ENCODE measurements around the gene CLCA1.

CLCA1 gene

GRCh38 chr1:86468501-86468977 is at the start of gene CLCA1:
Gene CLCA1, plus strand, starts transcription at chr1:86468927. Its CDS starts 45 bp downstream, at chr1:86468972.
- no peak for DNase-seq (ENCODE audit: low read depth in 2 of 2)

- DNase-seq (ENCODE audit: low read depth in 2 of 2) = no peak
Observed at GRCh38 chr1:86419277-86419903, 49.3 kb upstream of the CLCA1 start.

GRCh38 chr1:86421601-86422280 is 47.0 kb upstream of the CLCA1 start:
- DNase-seq (ENCODE audit: low read depth in 2 of 2) = no peak

DNA sequence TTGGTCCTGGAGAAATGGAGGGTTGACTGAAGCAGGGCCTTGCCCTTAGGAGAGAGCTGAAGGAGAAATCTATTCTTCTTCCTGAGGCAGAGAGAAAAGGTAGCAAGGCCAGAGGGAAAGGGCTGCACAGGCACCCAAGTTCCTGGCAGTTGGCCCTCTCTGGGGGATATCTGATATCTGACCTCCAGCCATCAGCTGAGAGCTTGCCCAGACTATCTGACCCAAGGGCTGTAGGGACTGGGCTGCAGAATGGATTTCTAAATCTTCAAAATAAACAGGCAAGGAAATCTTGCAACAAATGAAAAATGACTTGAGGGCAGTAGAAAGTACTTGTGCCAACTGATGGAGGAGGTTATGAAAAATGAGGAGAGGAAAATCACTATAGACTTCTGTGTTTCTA is 45.3 kb upstream of the CLCA1 start:
- no peak for DNase-seq (ENCODE audit: low read depth in 2 of 2)

DNA sequence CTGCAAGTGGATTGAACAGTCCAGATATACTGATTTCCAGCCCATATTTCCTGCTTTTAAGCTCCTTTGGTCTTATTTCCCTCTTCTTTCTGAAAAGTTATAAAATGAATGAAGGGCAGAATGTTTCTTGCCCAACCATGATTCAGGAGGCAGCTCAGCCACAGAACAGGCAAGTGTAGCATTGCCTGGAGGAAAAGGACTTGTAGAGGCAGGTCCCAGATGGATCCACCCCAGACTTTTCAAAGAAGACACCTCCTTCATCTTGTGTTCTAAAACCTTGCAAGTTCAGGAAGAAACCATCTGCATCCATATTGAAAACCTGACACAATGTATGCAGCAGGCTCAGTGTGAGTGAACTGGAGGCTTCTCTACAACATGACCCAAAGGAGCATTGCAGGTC is 44.9 kb upstream of the CLCA1 start, which contains the start of gene CLCA2:
CLCA2 (plus strand) TSS at position 299 of the 400 bp plus-strand sequence; CDS start at position 376, 77 bp downstream.
- no peak for DNase-seq (ENCODE audit: low read depth in 2 of 2)

DNA sequence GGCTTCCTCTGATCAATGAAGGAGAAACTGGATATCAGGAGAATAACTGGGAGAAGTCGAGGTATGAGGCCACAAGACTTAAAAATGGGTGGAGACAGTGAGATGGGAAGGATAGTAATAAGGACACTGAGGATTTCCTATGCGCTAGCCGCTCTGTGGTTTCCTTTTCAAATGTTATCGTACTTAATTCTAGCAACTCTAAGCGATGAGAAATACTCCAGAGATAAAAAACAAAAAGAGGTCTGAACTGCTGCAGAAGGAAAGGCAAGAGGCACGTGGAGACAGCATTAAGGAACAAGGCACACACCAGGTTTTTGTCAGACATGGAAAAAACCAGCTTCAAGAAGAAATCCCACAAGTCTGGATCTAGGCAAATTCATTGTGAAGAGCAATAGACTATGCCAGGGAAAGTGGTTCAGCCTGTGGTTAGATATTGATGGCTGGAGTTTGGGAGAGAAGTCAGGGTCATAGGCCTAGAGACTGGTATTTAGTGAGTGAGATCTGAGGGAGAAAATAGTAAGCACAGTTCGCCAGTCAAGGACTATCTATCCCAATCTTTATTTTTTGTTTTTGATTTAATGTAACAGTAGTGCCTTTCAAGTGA is 39.5 kb upstream of the CLCA1 start:
- no peak for DNase-seq (ENCODE audit: low read depth in 2 of 2)

GRCh38 chr1:86429835-86430234 is 38.9 kb upstream of the CLCA1 start:
- no peak for DNase-seq (ENCODE audit: low read depth in 2 of 2)

GRCh38 chr1:86430376-86430775 is 38.4 kb upstream of the CLCA1 start:
- no peak for DNase-seq (ENCODE audit: low read depth in 2 of 2)

GRCh38 chr1:86434059-86434458 is 34.7 kb upstream of the CLCA1 start:
- DNase-seq (ENCODE audit: low read depth in 2 of 2) = no peak

DNA sequence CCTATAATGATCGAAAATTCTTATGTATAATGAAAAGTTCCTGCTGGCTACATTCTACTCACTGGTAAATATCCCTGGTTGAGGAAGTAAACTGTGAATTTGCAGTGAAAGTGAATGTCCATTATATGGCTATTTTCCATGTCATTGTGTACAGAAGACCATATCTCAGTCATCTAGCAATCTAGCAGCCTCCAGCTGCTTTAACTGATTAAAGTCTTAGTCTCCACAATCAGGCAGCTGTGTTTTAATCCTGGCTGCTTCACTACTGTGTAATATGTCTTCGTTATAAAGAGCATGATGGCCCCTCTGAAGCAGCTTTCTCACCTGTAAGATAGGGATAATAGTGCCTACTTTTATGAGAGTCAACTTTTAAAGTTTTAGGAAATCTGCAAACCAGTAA is 33.4 kb upstream of the CLCA1 start:
- no peak for DNase-seq (ENCODE audit: low read depth in 2 of 2)

DNA sequence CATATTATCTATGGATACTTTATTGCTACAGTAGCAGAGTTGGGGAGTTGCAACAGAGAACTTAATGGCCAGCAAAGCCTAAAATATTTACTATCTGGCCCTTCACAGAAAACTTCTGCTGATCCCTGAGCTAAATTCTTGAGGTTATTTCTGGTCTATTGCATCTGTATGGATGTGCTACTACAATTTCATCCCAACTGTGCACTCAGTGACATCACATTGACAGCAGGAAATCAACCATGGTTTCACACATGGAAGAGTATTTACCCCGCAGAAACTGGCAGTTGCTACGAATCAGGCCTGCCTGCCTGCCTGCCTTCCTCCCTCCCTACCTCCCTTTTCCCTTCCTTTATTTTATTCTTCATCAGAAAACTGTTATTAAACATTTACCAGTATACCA is 32.7 kb upstream of the CLCA1 start:
- no peak for DNase-seq (ENCODE audit: low read depth in 2 of 2)

- no peak for DNase-seq (ENCODE audit: low read depth in 2 of 2)
Observed at GRCh38 chr1:86441581-86441980, 27.1 kb upstream of the CLCA1 start.

DNA sequence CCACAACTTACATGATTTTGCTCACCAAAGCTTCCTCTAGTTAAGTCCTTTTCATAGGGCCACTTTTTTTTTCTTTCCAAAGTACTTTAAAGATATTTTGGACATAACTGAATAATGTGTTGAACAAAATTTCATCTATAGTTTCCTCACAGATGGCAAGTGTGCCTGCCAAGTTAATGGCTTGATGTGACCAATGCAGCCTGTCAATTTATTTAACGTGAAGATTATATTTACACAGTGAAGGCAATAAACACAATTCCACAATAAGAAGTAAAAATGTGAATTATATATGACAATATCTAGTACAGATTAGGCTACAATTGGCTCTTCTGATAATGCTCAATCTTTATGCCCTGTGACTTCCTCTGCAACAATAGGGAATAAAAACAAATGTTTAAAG is 26.7 kb upstream of the CLCA1 start:
- no peak for DNase-seq (ENCODE audit: low read depth in 2 of 2)

DNA sequence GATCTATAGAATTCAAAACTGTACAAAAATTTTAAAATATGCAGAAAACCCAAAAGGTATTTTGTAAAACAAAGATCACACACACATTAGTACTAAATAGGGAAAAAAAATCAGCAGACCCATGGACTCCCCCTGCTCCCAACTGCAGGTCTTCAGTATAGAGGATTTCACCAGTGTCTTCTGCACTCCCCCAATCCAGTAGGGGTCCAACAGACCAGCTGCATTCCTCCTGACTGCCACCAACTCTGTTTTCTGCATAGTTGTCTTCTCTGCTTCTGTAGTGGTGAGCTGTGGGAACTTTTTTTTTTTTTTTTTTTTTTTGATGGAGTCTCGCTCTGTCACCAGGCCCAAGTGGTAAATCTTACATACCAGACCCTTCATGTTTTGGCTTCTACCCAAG is 22.8 kb upstream of the CLCA1 start:
- no peak for DNase-seq (ENCODE audit: low read depth in 2 of 2)

DNA sequence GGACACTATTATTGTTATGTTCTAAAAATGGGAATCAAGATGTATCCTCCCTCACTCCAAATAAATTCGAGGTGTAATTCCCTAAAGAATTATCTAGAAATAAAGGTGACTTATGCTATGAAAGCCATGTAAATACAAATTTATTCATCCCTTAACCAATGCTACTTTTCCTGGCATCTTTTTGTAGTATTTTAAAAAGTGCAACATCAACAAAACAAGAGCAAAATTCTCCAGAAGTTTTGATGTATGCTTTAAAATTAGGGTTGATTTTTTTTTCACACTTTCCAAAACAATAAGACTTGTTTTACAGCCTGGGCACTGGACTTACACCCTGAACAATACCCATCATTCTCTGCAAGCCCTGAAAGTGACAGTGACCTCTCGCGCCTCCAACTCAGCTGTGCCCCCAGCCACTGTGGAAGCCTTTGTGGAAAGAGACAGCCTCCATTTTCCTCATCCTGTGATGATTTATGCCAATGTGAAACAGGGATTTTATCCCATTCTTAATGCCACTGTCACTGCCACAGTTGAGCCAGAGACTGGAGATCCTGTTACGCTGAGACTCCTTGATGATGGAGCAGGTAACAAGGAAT is 21.4 kb upstream of the CLCA1 start:
- DNase-seq (ENCODE audit: low read depth in 2 of 2) = no peak

DNA sequence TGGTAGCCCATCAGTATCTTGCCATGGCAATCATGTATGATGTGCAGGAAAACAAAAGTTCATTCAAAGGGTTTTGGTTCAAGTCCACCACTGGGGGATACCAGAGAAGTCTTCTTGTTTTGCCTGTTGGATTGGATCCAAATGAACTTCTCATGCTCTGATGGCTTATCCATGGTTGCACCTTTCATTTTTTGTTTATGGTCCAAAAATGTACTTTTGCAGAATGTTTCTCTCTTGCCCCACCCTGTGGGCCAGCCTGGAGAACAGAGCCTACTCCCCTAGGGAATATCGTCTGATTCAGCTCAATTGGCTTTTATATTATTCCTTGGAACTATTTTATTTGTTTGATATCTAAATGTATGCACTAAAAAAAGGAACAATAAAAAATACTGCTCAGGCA is 20.1 kb upstream of the CLCA1 start:
- no peak for DNase-seq (ENCODE audit: low read depth in 2 of 2)

DNA sequence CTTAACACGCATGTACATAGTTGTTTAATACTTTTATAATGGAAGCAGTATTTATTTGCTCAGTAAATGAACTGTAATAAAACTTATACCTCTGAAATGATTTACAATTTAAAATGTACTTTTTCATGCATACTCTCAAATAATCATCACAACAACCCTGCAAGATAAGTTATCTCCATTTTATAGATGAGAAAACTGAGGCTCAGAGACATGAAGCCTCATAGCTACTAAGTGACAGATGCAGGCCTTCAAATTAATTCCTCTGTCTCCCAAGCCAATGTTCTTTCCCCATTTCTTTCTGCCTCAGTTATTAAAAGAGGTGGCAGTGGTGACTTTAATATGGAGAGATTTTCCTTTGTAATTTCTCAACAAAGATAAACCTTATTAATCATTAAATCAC is 19.6 kb upstream of the CLCA1 start:
- DNase-seq (ENCODE audit: low read depth in 2 of 2) = no peak

DNA sequence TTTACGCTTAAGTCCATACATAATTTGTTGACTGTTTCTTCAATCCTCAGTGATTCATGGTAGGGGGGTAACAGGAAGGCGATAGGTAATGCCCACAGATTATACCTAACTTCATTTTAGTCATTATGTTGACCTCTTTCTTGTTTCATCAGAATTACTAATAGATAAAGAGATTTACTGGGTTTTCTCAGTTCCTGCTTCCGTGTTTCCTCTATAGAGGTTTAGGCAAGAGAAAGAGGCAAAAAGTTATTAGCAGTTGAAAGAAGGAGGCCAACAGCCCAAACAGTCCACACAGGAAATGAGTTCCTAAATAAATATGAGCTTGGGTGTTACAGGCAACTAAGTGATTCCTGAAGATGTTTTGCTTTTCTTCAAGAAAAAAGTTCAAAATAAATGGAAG is 17.9 kb upstream of the CLCA1 start:
- no peak for DNase-seq (ENCODE audit: low read depth in 2 of 2)

- DNase-seq (ENCODE audit: low read depth in 2 of 2) = no peak
Observed at GRCh38 chr1:86453664-86454063, 15.1 kb upstream of the CLCA1 start.

GRCh38 chr1:86455073-86455472 is 13.7 kb upstream of the CLCA1 start:
- no peak for DNase-seq (ENCODE audit: low read depth in 2 of 2)

GRCh38 chr1:86460998-86461397 is 7.7 kb upstream of the CLCA1 start:
- DNase-seq (ENCODE audit: low read depth in 2 of 2) = no peak

DNA sequence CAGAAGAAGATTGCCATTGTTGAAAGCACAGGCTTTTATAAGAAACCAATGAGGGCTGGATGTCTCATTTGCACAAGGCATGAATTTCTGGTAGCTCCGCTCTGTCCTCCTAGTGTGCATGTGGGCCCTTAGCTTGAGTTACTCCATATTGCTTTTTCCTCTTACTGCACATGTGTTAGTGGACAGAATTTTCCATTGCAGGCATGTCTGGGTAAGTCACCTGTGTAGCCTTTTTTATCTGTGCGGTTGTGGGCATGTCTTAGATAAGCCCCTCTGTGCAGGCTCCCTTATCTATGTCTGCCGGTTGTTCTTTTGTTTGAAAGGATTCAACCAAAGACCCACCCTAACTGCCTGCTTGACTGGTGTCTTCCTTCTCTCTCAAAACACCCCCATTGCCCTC is 7.2 kb upstream of the CLCA1 start:
- no peak for DNase-seq (ENCODE audit: low read depth in 2 of 2)

DNA sequence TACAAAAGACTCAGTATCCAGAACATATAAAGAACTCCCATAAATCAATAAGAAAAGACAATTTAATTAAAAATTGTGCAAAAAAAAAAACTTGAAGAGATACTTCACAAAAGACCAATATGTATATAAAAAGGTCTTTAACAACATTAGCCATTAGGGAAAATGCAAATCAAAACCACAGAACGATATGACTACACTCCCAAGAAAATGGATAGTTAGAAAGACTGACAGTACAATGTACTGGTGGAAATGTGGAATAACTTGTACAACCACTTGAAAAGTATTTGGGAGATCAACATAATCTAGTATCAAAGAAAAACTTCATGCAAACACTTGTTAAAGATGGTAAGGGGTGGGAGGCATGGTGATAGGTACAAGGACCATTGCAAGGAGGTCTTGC is 3.9 kb upstream of the CLCA1 start:
- DNase-seq (ENCODE audit: low read depth in 2 of 2) = no peak
